ENCODE data around the gene ZNF148.

ZNF148 gene

GRCh38 chr3:125325746-125326145 is 49.4 kb downstream of the ZNF148 start:
- no peaks in the 10 kb centered on the region for H4K20me1 ChIP-seq (ENCODE audit: control insufficient read depth, insufficient read depth, low read depth, low read length)
- H3K36me3 ChIP-seq (ENCODE audit: control insufficient read depth, low read length) = peaks cover 39% of the 10 kb centered on the region
- no peak overlapping the region for H3K4me3 ChIP-seq (ENCODE audit: low read length)
- H3K4me2 ChIP-seq (ENCODE audit: low read length) = no peak overlapping the region
- 0 out of 2 replicates have a peak, but pooled peaks cover 3% of the 10 kb centered on the region for H3F3A ChIP-seq (ENCODE audit: control insufficient read depth, insufficient read depth)
- TF ChIP-seq EZH2phosphoT487 (IDR thresholded peaks at IDR 0.05; ENCODE audit: borderline replicate concordance, low read length) (no peak), CTCF (IDR thresholded peaks at IDR 0.05; ENCODE audit: low read depth, low read length, poor library complexity, severe bottlenecking) (no peak)
- peaks cover 22% of the 10 kb centered on the region for H3K79me2 ChIP-seq (ENCODE audit: control insufficient read depth, low read length)
- H3K4me1 ChIP-seq (ENCODE audit: control insufficient read depth, low read length) = no peaks in the 10 kb centered on the region
- no peaks in the 10 kb centered on the region for H3K9me3 ChIP-seq (ENCODE audit: control insufficient read depth, insufficient read depth, low read length)
- no peaks in the 10 kb centered on the region for H3K27me3 ChIP-seq (ENCODE audit: control insufficient read depth, low read length)
- no peak overlapping the region for H3K27ac ChIP-seq (ENCODE audit: low read depth, low read length)
- H3K9me2 ChIP-seq (replicated peaks; ENCODE audit: control insufficient read depth, low read length) = no peaks in the 10 kb centered on the region

- no peak overlapping the region for H3K4me2 ChIP-seq (ENCODE audit: low read length)
- TF ChIP-seq CTCF (IDR thresholded peaks at IDR 0.05; ENCODE audit: low read depth, low read length, poor library complexity, severe bottlenecking) = no peak
- no peak for TF ChIP-seq EZH2phosphoT487 (IDR thresholded peaks at IDR 0.05; ENCODE audit: borderline replicate concordance, low read length)
- no peaks in the 10 kb centered on the region for H3K9me3 ChIP-seq (ENCODE audit: control insufficient read depth, insufficient read depth, low read length)
- H3K4me3 ChIP-seq (ENCODE audit: low read length) = no peak overlapping the region
- no peaks in the 10 kb centered on the region for H4K20me1 ChIP-seq (ENCODE audit: control insufficient read depth, insufficient read depth, low read depth, low read length)
- no peak overlapping the region for H3K27ac ChIP-seq (ENCODE audit: low read depth, low read length)
- H3K79me2 ChIP-seq (ENCODE audit: control insufficient read depth, low read length) = peaks cover 16% of the 10 kb centered on the region
- no peaks in the 10 kb centered on the region for H3K4me1 ChIP-seq (ENCODE audit: control insufficient read depth, low read length)
- no peaks in the 10 kb centered on the region for H3K9me2 ChIP-seq (replicated peaks; ENCODE audit: control insufficient read depth, low read length)
- 0 out of 2 replicates have a peak, but pooled peaks cover 3% of the 10 kb centered on the region for H3F3A ChIP-seq (ENCODE audit: control insufficient read depth, insufficient read depth)
- peaks cover 31% of the 10 kb centered on the region for H3K36me3 ChIP-seq (ENCODE audit: control insufficient read depth, low read length)
- no peaks in the 10 kb centered on the region for H3K27me3 ChIP-seq (ENCODE audit: control insufficient read depth, low read length)
Measured at GRCh38 chr3:125324341-125324740, 50.8 kb downstream of the ZNF148 start.

- TF ChIP-seq CTCF (IDR thresholded peaks at IDR 0.05; ENCODE audit: low read depth, low read length, poor library complexity, severe bottlenecking) (no peak), EZH2phosphoT487 (IDR thresholded peaks at IDR 0.05; ENCODE audit: borderline replicate concordance, low read length) (no peak)
- H3K27me3 ChIP-seq (ENCODE audit: control insufficient read depth, low read length) = no peaks in the 10 kb centered on the region
- no peaks in the 10 kb centered on the region for H3F3A ChIP-seq (ENCODE audit: control insufficient read depth, insufficient read depth)
- H3K9me3 ChIP-seq (ENCODE audit: control insufficient read depth, insufficient read depth, low read length) = no peaks in the 10 kb centered on the region
- H3K27ac ChIP-seq (ENCODE audit: low read depth, low read length) = no peak overlapping the region
- peaks cover 10% of the 10 kb centered on the region for H3K4me1 ChIP-seq (ENCODE audit: control insufficient read depth, low read length)
- H4K20me1 ChIP-seq (ENCODE audit: control insufficient read depth, insufficient read depth, low read depth, low read length) = no peaks in the 10 kb centered on the region
- H3K4me2 ChIP-seq (ENCODE audit: low read length) = no peak overlapping the region
- no peak overlapping the region for H3K4me3 ChIP-seq (ENCODE audit: low read length)
- H3K36me3 ChIP-seq (ENCODE audit: control insufficient read depth, low read length) = peaks cover 33% of the 10 kb centered on the region
- H3K9me2 ChIP-seq (replicated peaks; ENCODE audit: control insufficient read depth, low read length) = no peaks in the 10 kb centered on the region
- H3K79me2 ChIP-seq (ENCODE audit: control insufficient read depth, low read length) = peaks cover 16% of the 10 kb centered on the region
Measured at GRCh38 chr3:125322917-125323316, 52.2 kb downstream of the ZNF148 start.

Measured in DOHH2 (cell line).